ENCODE measurements around the gene RNF13.

GRCh38 chr3:149999421-149999820 is 186.4 kb downstream of the RNF13 start:
- TF ChIP-seq EP300 (IDR thresholded peaks at IDR 0.05) (no peak), CTCF (IDR thresholded peaks at IDR 0.05) (no peak)
